Ishikawa (cell line): ENCODE results near the gene CERS6.

Source experiments
- CEBPB ChIP-seq: IDR thresholded peaks from 2 replicates; pipeline ENCODE4 v1.6.1; 2012
- CREB1 ChIP-seq: IDR thresholded peaks from 2 replicates; pipeline ENCODE4 v1.6.1; 2012; ENCODE audit warnings: low read depth
- EP300 ChIP-seq: IDR thresholded peaks from 2 replicates; pipeline ENCODE4 v1.6.1; 2012; ENCODE audit warnings: borderline replicate concordance
- RAD21 ChIP-seq: IDR thresholded peaks from 2 replicates; pipeline ENCODE4 v1.6.1; 2012; ENCODE audit warnings: low read depth
- REST ChIP-seq: IDR thresholded peaks from 2 replicates; pipeline ENCODE4 v1.6.1; 2012; ENCODE audit warnings: low read depth, mild to moderate bottlenecking
- TCF12 ChIP-seq: IDR thresholded peaks from 2 replicates; pipeline ENCODE4 v1.6.1; 2012; ENCODE audit warnings: low read depth

GRCh38 chr2:168738062-168738461, 282.0 kb downstream of the CERS6 start:
- TF ChIP-seq RAD21 = no peak
- TF ChIP-seq TCF12 = no peak
- TF ChIP-seq CREB1 = no peak
- no peak for TF ChIP-seq CEBPB
- no peak for TF ChIP-seq EP300
- no peak for TF ChIP-seq REST
